ENCODE data around the gene KSR1. TPM values are rescaled to one million over a fixed set of nuclear protein-coding genes. Genes with fewer than 3 reads are reported as not detected.

The KSR1 gene
- total and polyA plus RNA-seq, 2 of the 4 experiments (the other 2 are of a cell fraction), result 12.5 to 21.9 TPM

DNA sequence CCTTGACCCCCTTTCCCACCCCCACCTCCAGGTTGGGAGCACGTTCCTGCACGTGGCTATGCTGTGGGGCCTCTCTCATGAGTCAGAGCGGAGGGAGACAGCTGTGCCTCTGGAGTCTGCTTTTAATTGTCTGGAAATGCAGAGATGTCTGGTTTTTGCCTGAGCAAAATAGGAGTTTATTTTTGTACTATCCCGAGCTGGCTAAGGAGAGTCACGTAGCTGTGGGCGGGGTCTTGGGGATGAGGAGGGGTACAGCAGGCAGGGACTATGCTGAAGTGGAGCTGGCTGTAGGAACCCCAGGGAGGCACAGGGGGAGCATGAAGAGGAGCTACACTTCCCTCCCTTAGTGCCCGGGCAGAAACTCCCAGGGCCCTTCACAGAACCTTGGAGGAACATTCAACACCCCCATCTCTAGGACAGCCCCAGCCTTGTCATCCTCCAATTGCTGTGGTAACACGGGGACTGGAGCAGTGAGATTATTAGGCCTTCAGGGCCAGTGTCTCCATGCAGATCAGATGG is 130.0 kb downstream of the KSR1 start (continued):
- TF ChIP-seq RCOR1 (IDR thresholded peaks at IDR 0.05; ENCODE audit: insufficient replicate concordance, low read length) (peak; percentile 54), CHD1 (IDR thresholded peaks at IDR 0.05; ENCODE audit: low read depth, low read length) (no peak)

DNA sequence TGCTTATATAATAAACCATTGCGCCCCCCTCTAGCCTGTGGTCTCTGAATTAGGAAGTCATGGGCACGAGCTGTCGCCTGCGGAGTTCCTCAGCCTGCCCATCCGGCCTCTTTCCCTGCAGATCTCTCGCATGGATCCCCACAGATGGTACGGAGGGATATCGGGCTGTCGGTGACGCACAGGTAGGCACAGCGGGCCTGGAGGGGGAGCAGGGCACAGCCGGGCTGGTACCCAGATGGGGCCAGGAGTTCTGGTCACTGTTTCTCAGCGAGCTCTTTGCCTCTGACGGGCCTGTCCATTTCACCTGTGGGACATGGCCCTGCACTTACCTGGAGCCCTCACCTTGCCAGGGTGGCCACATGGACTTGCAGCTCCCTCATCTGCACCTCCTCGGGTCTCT is 132.1 kb downstream of the KSR1 start:
- Histone ChIP-seq H4K5ac (ENCODE audit: low read depth, low read length) (no peak overlapping the region), H4K91ac (ENCODE audit: insufficient read depth, low read depth, low read length) (no peak overlapping the region; the same call in 1 of the 2 replicates), H4K20me1 (ENCODE audit: insufficient read depth, low read length) (no peaks in the 10 kb centered on the region), H3K9me1 (ENCODE audit: insufficient read depth, low read length) (peaks cover 28% of the 10 kb centered on the region), H3K4me2 (ENCODE audit: low read depth, low read length) (no peak overlapping the region), H3K4me1 (ENCODE audit: control insufficient read depth, insufficient read depth, low read length) (peaks cover 17% of the 10 kb centered on the region), H2BK15ac (ENCODE audit: low read depth, low read length) (no peak overlapping the region), H3K36me3 (ENCODE audit: control insufficient read depth, insufficient read depth, low read length) (peaks cover 82% of the 10 kb centered on the region), H3K4me3 (ENCODE audit: insufficient read depth, low read depth, low read length) (no peak overlapping the region), H3K9me3 (ENCODE audit: control insufficient read depth, insufficient read depth, low read length) (no peaks in the 10 kb centered on the region), H3K18ac (ENCODE audit: low read depth, low read length) (no peak overlapping the region), H2AK5ac (ENCODE audit: low read depth, low read length) (no peak overlapping the region), H3K27ac (ENCODE audit: insufficient read depth, low read length) (no peak overlapping the region), H2BK5ac (ENCODE audit: low read depth, low read length, poor library complexity, severe bottlenecking) (no peak overlapping the region), H3K9ac (ENCODE audit: low read depth, low read length) (no peak overlapping the region), H4K8ac (ENCODE audit: low read depth in 2 of 2, low read length in 2 of 2) (no peak overlapping the region), H3K4ac (ENCODE audit: low read depth, low read length) (peak overlapping the region; percentile 35; the same call in 1 of the 2 replicates), H3K27me3 (ENCODE audit: control insufficient read depth, insufficient read depth, low read length) (no peaks in the 10 kb centered on the region), H3K23ac (ENCODE audit: low read depth, low read length) (no peak overlapping the region), H2BK120ac (ENCODE audit: low read depth, low read length) (no peak overlapping the region), H2AK9ac (replicated peaks; ENCODE audit: low read depth, low read length, poor library complexity) (no peak overlapping the region), H3K79me1 (ENCODE audit: low read depth in 1 of 2, low read length in 2 of 2) (peaks cover 15 to 60% of the 10 kb centered on the region in 2 experiments; a peak in 3 of 4 replicates), H2AFZ (replicated peaks; ENCODE audit: low read length, poor library complexity) (no peak overlapping the region), H2BK20ac (ENCODE audit: low read depth, low read length) (no peak overlapping the region), H3K14ac (replicated peaks; ENCODE audit: low read depth, low read length) (no peak overlapping the region), H3K56ac (ENCODE audit: extremely low read depth, insufficient read depth, low read length) (no peak overlapping the region)
- in situ Hi-C loops (cut with MboI; ENCODE audit: low sequenced_read_pairs), result loop anchor here (5.0 kb wide), 1 partner anchor 131 kb away; the partner anchor contains the start of gene KSR1
- dilution Hi-C loops (cut with HindIII; ENCODE audit: low sequenced_read_pairs, unreplicated experiment), result no loop called here
- intact Hi-C loops (cut with micrococcal nuclease), result no loop called here
- WGBS, 2 experiments (ENCODE audit: extremely low coverage in 2 of 2, insufficient read length in 1 of 2), result 98% methylated on average over 8 of the region's 15 CpGs; no CpG with 5 or more reads in 1 of the 2 experiments
- ATAC-seq (ENCODE audit: low read depth) (no peak), DNase-seq (no peak)
- BruUV-seq (replicated peaks), result no TSS peak
- ChIA-PET CTCF (interaction anchor here (1.2 kb wide), 1 partner anchor 11 kb away, joined by 3 read pairs; no protein-coding TSS in a partner anchor), POLR2A (ENCODE audit: unreplicated experiment) (no interaction called here)
- TF ChIP-seq NFE2L2 (IDR thresholded peaks at IDR 0.05; ENCODE audit: low read depth, low read length), result no peak
- TF ChIP-seq CHD1 (IDR thresholded peaks at IDR 0.05; ENCODE audit: low read depth, low read length), result no peak
- TF ChIP-seq, protein P1, sequence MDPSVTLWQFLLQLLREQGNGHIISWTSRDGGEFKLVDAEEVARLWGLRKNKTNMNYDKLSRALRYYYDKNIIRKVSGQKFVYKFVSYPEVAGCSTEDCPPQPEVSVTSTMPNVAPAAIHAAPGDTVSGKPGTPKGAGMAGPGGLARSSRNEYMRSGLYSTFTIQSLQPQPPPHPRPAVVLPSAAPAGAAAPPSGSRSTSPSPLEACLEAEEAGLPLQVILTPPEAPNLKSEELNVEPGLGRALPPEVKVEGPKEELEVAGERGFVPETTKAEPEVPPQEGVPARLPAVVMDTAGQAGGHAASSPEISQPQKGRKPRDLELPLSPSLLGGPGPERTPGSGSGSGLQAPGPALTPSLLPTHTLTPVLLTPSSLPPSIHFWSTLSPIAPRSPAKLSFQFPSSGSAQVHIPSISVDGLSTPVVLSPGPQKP (IDR thresholded peaks at IDR 0.05; ENCODE audit: borderline replicate concordance, low read depth, low read length), result no peak
- no peak for TF ChIP-seq FOS (IDR thresholded peaks at IDR 0.05; ENCODE audit: low read depth, low read length)
- no peak for TF ChIP-seq SMC3 (IDR thresholded peaks at IDR 0.05; ENCODE audit: low read depth, low read length)
- no peak for TF ChIP-seq RFX5 (IDR thresholded peaks at IDR 0.05; ENCODE audit: low read depth, low read length)
- TF ChIP-seq, protein P2, sequence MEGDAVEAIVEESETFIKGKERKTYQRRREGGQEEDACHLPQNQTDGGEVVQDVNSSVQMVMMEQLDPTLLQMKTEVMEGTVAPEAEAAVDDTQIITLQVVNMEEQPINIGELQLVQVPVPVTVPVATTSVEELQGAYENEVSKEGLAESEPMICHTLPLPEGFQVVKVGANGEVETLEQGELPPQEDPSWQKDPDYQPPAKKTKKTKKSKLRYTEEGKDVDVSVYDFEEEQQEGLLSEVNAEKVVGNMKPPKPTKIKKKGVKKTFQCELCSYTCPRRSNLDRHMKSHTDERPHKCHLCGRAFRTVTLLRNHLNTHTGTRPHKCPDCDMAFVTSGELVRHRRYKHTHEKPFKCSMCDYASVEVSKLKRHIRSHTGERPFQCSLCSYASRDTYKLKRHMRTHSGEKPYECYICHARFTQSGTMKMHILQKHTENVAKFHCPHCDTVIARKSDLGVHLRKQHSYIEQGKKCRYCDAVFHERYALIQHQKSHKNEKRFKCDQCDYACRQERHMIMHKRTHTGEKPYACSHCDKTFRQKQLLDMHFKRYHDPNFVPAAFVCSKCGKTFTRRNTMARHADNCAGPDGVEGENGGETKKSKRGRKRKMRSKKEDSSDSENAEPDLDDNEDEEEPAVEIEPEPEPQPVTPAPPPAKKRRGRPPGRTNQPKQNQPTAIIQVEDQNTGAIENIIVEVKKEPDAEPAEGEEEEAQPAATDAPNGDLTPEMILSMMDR (conservative IDR thresholded peaks at IDR 0.05; ENCODE audit: low read depth, low read length), result no peak
- no peak for TF ChIP-seq MXI1 (IDR thresholded peaks at IDR 0.05; ENCODE audit: borderline replicate concordance, low read depth, low read length)
- TF ChIP-seq RAD21 (IDR thresholded peaks at IDR 0.05; ENCODE audit: low read length), result no peak
- no peak for TF ChIP-seq BHLHE40 (IDR thresholded peaks at IDR 0.05; ENCODE audit: low read depth, low read length)
- no peak for TF ChIP-seq POLR2A (IDR thresholded peaks at IDR 0.05; ENCODE audit: low read depth, low read length)
- TF ChIP-seq CEBPB (IDR thresholded peaks at IDR 0.05; ENCODE audit: low read depth, low read length), result no peak
